OCI-LY3 (cell line): ENCODE measurements around the gene PHETA2.
"Not testable (repeated sequence)": the region's sequence is repeated elsewhere in the genome, so short reads cannot be mapped to it uniquely, and the experiment has no call there.

Experiments
- H2AFZ ChIP-seq: fragments of 200-600, 300-600 bp; shearing (Covaris generic); 2 replicates; pipeline ENCODE4 v1.6.0; 2014; ENCODE audit warnings: antibody characterized with exemption, low read depth, low read length
- H3K27ac ChIP-seq: fragments of 200-600, 300-600 bp; sonication (generic); 2 replicates; pipeline ENCODE4 v1.5.1; 2014; ENCODE audit warnings: mild to moderate bottlenecking, low read length, moderate library complexity, mixed read lengths
- H3K27me3 ChIP-seq: fragments of 200-600, 300-600 bp; sonication (generic); 2 replicates; pipeline ENCODE4 v1.6.1; 2014; ENCODE audit warnings: low read depth, low read length, mixed read lengths
- H3K36me3 ChIP-seq: fragments of 200-600, 300-600 bp; sonication (generic); replicated peaks from 2 replicates; pipeline ENCODE3; 2014; ENCODE audit warnings: low read depth, low read length, mixed read lengths
- H3K4me1 ChIP-seq: fragments of 300-600, 200-600 bp; sonication (generic); 2 replicates; pipeline ENCODE4 v1.6.1; 2014; ENCODE audit warnings: low read length, mixed read lengths
- H3K4me2 ChIP-seq: fragments of 200-600, 300-600 bp; sonication (generic); 2 replicates; pipeline ENCODE4 v1.6.1; 2014; ENCODE audit warnings: low read length, mixed read lengths
- H3K4me3 ChIP-seq: fragments of 300-600, 200-600 bp; sonication (generic); 2 replicates; pipeline ENCODE4 v1.5.1; 2014; ENCODE audit warnings: antibody characterized with exemption, mild to moderate bottlenecking, low read length, moderate library complexity
- H3K79me2 ChIP-seq: fragments of 300-600, 200-600 bp; shearing (Covaris generic); 2 replicates; pipeline ENCODE4 v1.6.1; 2014; ENCODE audit warnings: mild to moderate bottlenecking, low read length, mixed read lengths
- H3K9ac ChIP-seq: fragments of 300-600, 200-600 bp; shearing (Covaris generic); 2 replicates; pipeline ENCODE4 v1.6.0; 2014; ENCODE audit warnings: mild to moderate bottlenecking, low read length, moderate library complexity
- H3K9me3 ChIP-seq: fragments of 200-600, 300-600 bp; shearing (Covaris generic); 2 replicates; pipeline ENCODE4 v1.6.1; 2014; ENCODE audit warnings: low read length, mixed read lengths; ENCODE audit not compliant: insufficient read depth
- H4K20me1 ChIP-seq: fragments of 200-600, 300-600 bp; sonication (generic); 2 replicates; pipeline ENCODE4 v1.6.1; 2016; ENCODE audit warnings: low read length, mixed read lengths; ENCODE audit not compliant: insufficient read depth
- CTCF ChIP-seq: fragments of 200-600, 300-600 bp; sonication (generic); IDR thresholded peaks from 2 replicates; pipeline ENCODE4 v1.5.1; 2014; ENCODE audit warnings: antibody characterized with exemption, low read length, low read depth
- EZH2phosphoT487 ChIP-seq: fragments of 200-600 bp; shearing (Covaris generic); IDR thresholded peaks from 2 replicates; pipeline ENCODE4 v1.6.1; 2018; ENCODE audit warnings: antibody characterized with exemption, mixed run types, low read depth

PHETA2 gene

GRCh38 chr22:42070517-42071422, 3.3 kb upstream of the PHETA2 start, which contains the start of gene NAGA:
NAGA (minus strand) TSS chr22:42070812; CDS start chr22:42070297, 515 bp downstream.
- Histone ChIP-seq H3K4me2 (peak within 1 kb of the TSS; percentile 96), H4K20me1 (no peaks in the 10 kb centered on the region), H3K36me3 (peaks cover 34% of the 10 kb centered on the region), H2AFZ (peak within 1 kb of the TSS; percentile 85), H3K27me3 (no peaks in the 10 kb centered on the region), H3K27ac (peak within 1 kb of the TSS; percentile 79), H3K79me2 (peaks cover 19% of the 10 kb centered on the region), H3K4me1 (peaks cover 16% of the 10 kb centered on the region), H3K9ac (peak within 1 kb of the TSS; percentile 85), H3K4me3 (peak within 1 kb of the TSS; percentile 82), H3K9me3 (no peaks in the 10 kb centered on the region)
- TF ChIP-seq CTCF (no peak), EZH2phosphoT487 (no peak)

- Histone ChIP-seq H3K4me3 (peak overlapping the region; percentile 82), H3K9ac (peak overlapping the region; percentile 85; the same call in 1 of the 2 replicates), H3K4me1 (peaks cover 16% of the 10 kb centered on the region), H3K4me2 (peak overlapping the region; percentile 96), H3K36me3 (peaks cover 27% of the 10 kb centered on the region), H3K79me2 (peaks cover 19% of the 10 kb centered on the region)
- H2AFZ ChIP-seq, H4K20me1 ChIP-seq, H3K27ac ChIP-seq, H3K9me3 ChIP-seq, H3K27me3 ChIP-seq: not testable (repeated sequence)
Observed at GRCh38 chr22:42071508-42071907, 2.5 kb upstream of the PHETA2 start.

- Histone ChIP-seq H3K79me2 (peaks cover 19% of the 10 kb centered on the region), H3K9me3 (no peaks in the 10 kb centered on the region), H2AFZ (no peak overlapping the region), H3K27me3 (no peaks in the 10 kb centered on the region), H3K9ac (no peak overlapping the region), H3K4me3 (no peak overlapping the region), H3K4me1 (peaks cover 16% of the 10 kb centered on the region), H3K4me2 (no peak overlapping the region), H3K36me3 (peaks cover 14% of the 10 kb centered on the region), H4K20me1 (no peaks in the 10 kb centered on the region), H3K27ac (no peak overlapping the region)
- TF ChIP-seq CTCF (no peak), EZH2phosphoT487 (no peak)
Observed at GRCh38 chr22:42072606-42073330, 1.3 kb upstream of the PHETA2 start.

GRCh38 chr22:42073621-42074041, 417 bp upstream of the PHETA2 start:
- Histone ChIP-seq H3K36me3 (peaks cover 6% of the 10 kb centered on the region), H3K4me3 (no peak overlapping the region), H3K27me3 (no peaks in the 10 kb centered on the region), H3K4me1 (peaks cover 21% of the 10 kb centered on the region), H4K20me1 (no peaks in the 10 kb centered on the region), H3K9ac (no peak overlapping the region), H3K9me3 (no peaks in the 10 kb centered on the region), H3K27ac (no peak overlapping the region), H3K4me2 (no peak overlapping the region), H3K79me2 (peaks cover 18% of the 10 kb centered on the region), H2AFZ (no peak overlapping the region)
- TF ChIP-seq CTCF: no peak
